GM06990 (cell line): ENCODE data around the gene TCF19.

Source experiments
- DNase-seq: peaks from one replicate; pipeline ENCODE4 v3.0.0-alpha.2; 2011; ENCODE audit not compliant: insufficient read length; ENCODE audit errors: extremely low read depth
- H3K27me3 ChIP-seq: replicated peaks from 2 replicates; pipeline ENCODE4 v1.6.0; 2011; ENCODE audit warnings: low read length; ENCODE audit not compliant: control insufficient read depth, insufficient read depth
- H3K36me3 ChIP-seq: 2 replicates; pipeline ENCODE4 v1.5.1; 2011; ENCODE audit warnings: low read length; ENCODE audit not compliant: control insufficient read depth, insufficient read depth
- H3K4me3 ChIP-seq: replicated peaks from 2 replicates; pipeline ENCODE4 v1.5.1; 2011; ENCODE audit warnings: low read depth, mild to moderate bottlenecking, control low read depth, low read length
- CTCF ChIP-seq: IDR thresholded peaks from 2 replicates; pipeline ENCODE4 v1.5.1; 2011; ENCODE audit warnings: low read length, control low read depth, mild to moderate bottlenecking, inconsistent platforms; ENCODE audit not compliant: insufficient read depth, poor library complexity, severe bottlenecking

The TCF19 gene

GRCh38 chr6:31144296-31144969 is 14.0 kb upstream of the TCF19 start:
- DNase-seq: no peak
- peaks cover 11% of the 10 kb centered on the region for H3K36me3 ChIP-seq

GRCh38 chr6:31144970-31145340 is 13.4 kb upstream of the TCF19 start:
- Histone ChIP-seq H3K36me3 (peaks cover 13% of the 10 kb centered on the region), H3K4me3 (no peak overlapping the region)
- DNase-seq: no peak

More at GRCh38 chr6:31144296-31144969, 14.0 kb upstream of the TCF19 start:
- no peaks in the 10 kb centered on the region for H3K27me3 ChIP-seq
- no peak overlapping the region for H3K4me3 ChIP-seq
- TF ChIP-seq CTCF: no peak

GRCh38 chr6:31145386-31145785 is 13.0 kb upstream of the TCF19 start:
- Histone ChIP-seq H3K36me3 (peaks cover 14% of the 10 kb centered on the region), H3K4me3 (no peak overlapping the region), H3K27me3 (no peaks in the 10 kb centered on the region)
- no peak for TF ChIP-seq CTCF
- DNase-seq: no peak

More at GRCh38 chr6:31144970-31145340, 13.4 kb upstream of the TCF19 start:
- no peak for TF ChIP-seq CTCF
- no peaks in the 10 kb centered on the region for H3K27me3 ChIP-seq

- no peak overlapping the region for H3K4me3 ChIP-seq
- no peak for TF ChIP-seq CTCF
- no peaks in the 10 kb centered on the region for H3K27me3 ChIP-seq
- H3K36me3 ChIP-seq: peaks cover 8% of the 10 kb centered on the region
- no peak for DNase-seq
These were observed 8.5 kb upstream of the TCF19 start for GRCh38 chr6:31149827-31150447.

- H3K27me3 ChIP-seq: no peaks in the 10 kb centered on the region
- no peak for TF ChIP-seq CTCF
- no peak for DNase-seq
- H3K4me3 ChIP-seq: no peak overlapping the region
- peaks cover 8% of the 10 kb centered on the region for H3K36me3 ChIP-seq
These were observed 5.6 kb upstream of the TCF19 start for GRCh38 chr6:31152781-31153180.
